K562 (cell line): ENCODE results near the gene NELL1.

ENCODE experiments used
- CBX8 ChIP-seq: fragments of 200-600 bp; sonication (generic); IDR thresholded peaks from 2 replicates; pipeline ENCODE4 v1.6.1; 2012; ENCODE audit warnings: borderline replicate concordance, mixed run types, low read depth, mild to moderate bottlenecking, moderate library complexity, mixed read lengths, low read length, control low read depth, inconsistent platforms; ENCODE audit not compliant: poor library complexity, severe bottlenecking; ENCODE audit errors: extremely low read depth
- CTCF ChIP-seq, 3 experiments: IDR thresholded peaks in 2 of 3; conservative IDR thresholded peaks in 1 of 3; 2 replicates each; pipeline ENCODE4 v1.5.1; 2011 to 2012; ENCODE audit warnings: low read length in 3 of 3, mild to moderate bottlenecking in 3 of 3, control low read depth in 2 of 3, improper control_type of control experiment in 1 of 3, inconsistent platforms in 1 of 3, low read depth in 1 of 3, mixed read lengths in 1 of 3, moderate library complexity in 1 of 3; ENCODE audit not compliant: insufficient read depth in 2 of 3
- HIVEP1 ChIP-seq: fragments of 250-450 bp; sonication (Bioruptor Pico); IDR thresholded peaks from 2 replicates; pipeline ENCODE4 v1.4.0; 2020; ENCODE audit warnings: mild to moderate bottlenecking
- NR2C2 ChIP-seq, 2 experiments: fragments of 200-800 bp in 1 of 2; sonication (Bioruptor generic) in 1 of 2; sonication (generic) in 1 of 2; formaldehyde crosslinking in 1 of 2; IDR thresholded peaks; 2 replicates each; pipeline versions ENCODE4 v1.6.1 to v1.8.0; 2016 to 2022; ENCODE audit warnings: mild to moderate bottlenecking in 1 of 2, missing compliant biosample characterization in 1 of 2, missing genetic modification characterization in 1 of 2, missing genetic modification reagents in 1 of 2
- POLR2A ChIP-seq: fragments of 450-650 bp; conservative IDR thresholded peaks from 2 replicates; pipeline ENCODE4 v1.6.1; 2016
- PYGO2 ChIP-seq: fragments of 450-650 bp; IDR thresholded peaks from 2 replicates; pipeline ENCODE4 v1.6.1; 2016; ENCODE audit warnings: mild to moderate bottlenecking, missing genetic modification characterization, moderate library complexity, missing compliant biosample characterization
- RBBP5 ChIP-seq: fragments of 200-600 bp; sonication (generic); IDR thresholded peaks from 2 replicates; pipeline ENCODE4 v1.6.1; 2012; ENCODE audit warnings: borderline replicate concordance, mild to moderate bottlenecking, low read length, control low read depth, inconsistent platforms; ENCODE audit not compliant: insufficient read depth, poor library complexity, severe bottlenecking
- RBM25 ChIP-seq: fragments of 200-400 bp; formaldehyde crosslinking; IDR thresholded peaks from 2 replicates; pipeline ENCODE4 v1.6.1; 2018; ENCODE audit warnings: low read length, low read depth, moderate library complexity; ENCODE audit not compliant: severe bottlenecking
- REST ChIP-seq, 2 experiments: fragments of 450-650 bp; formaldehyde crosslinking in 1 of 2; IDR thresholded peaks; 2 replicates each; pipeline versions ENCODE4 v1.4.0 to v1.6.1; 2014 to 2020; ENCODE audit warnings: mild to moderate bottlenecking in 2 of 2, borderline replicate concordance in 1 of 2, low read depth in 1 of 2
- ZHX1 ChIP-seq: fragments of 150-350 bp; conservative IDR thresholded peaks from 2 replicates; pipeline ENCODE4 v1.6.1; 2014; ENCODE audit warnings: low read length
- ZNF24 ChIP-seq: fragments of 450-650 bp; IDR thresholded peaks from 2 replicates; pipeline ENCODE4 v1.6.1; 2016

- TF ChIP-seq PYGO2 (tag) = no peak
- TF ChIP-seq NR2C2 (CRISPR knock-in tag; IDR thresholded peaks at IDR 0.05) = no peak
- no peak for TF ChIP-seq NR2C2 (tag; IDR thresholded peaks at IDR 0.05)
- TF ChIP-seq ZNF24 = no peak
- TF ChIP-seq ZHX1 = no peak
- TF ChIP-seq POLR2A = no peak
- no peak for TF ChIP-seq HIVEP1 (CRISPR knock-in tag)
- no peak for TF ChIP-seq RBM25
- TF ChIP-seq CTCF (IDR thresholded peaks at IDR 0.05 in 2 of 3, conservative IDR thresholded peaks at IDR 0.05 in 1 of 3; ENCODE audit: insufficient read depth in 2 of 3, low read depth in 1 of 3, low read length in 3 of 3) = no peak
- no peak for TF ChIP-seq REST (IDR thresholded peaks at IDR 0.05; ENCODE audit: borderline replicate concordance)
- no peak for TF ChIP-seq REST (CRISPR knock-in tag; IDR thresholded peaks at IDR 0.05; ENCODE audit: low read depth)
- TF ChIP-seq RBBP5 = no peak
- no peak for TF ChIP-seq CBX8
These were observed 844.9 kb downstream of the NELL1 start for GRCh38 chr11:21514316-21514715.
